Stimulated activated CD8-positive, alpha-beta memory T cell treated with anti-CD3 and anti-CD28 coated beads, Interleukin-2, amount 100 ng/mL, for 48 hours (primary cell): Measurements from ENCODE around the gene NGEF.
"Not testable (repeated sequence)": the region's sequence is repeated elsewhere in the genome, so short reads cannot be mapped to it uniquely, and the experiment has no call there.

Source experiments
- DNase-seq, 2 donors: peaks; one replicate each; pipeline ENCODE4 v3.0.0-alpha.2; 2020; ENCODE audit warnings: low read depth in 2 of 2

The NGEF gene

DNA sequence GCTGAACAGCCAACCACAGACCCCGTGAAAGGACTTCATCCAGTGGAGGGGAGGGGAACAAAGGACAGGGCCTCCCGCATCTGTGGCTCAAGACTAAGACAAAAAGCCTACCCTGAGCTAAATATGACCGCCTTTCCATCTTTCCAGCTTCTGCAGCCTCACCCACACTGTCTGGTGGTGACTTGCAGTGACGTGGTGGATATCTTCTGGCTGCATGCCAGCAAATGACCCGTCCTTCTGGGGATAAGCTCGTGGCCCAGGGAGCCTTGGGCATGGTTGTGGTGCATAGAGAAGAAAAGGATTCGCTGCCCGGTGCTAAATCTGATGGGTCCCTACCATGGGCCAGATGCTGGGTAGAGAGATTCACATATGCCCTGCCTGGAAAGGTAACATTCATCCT lies 8.7 kb upstream of the NGEF start:
- no peak for DNase-seq

DNA sequence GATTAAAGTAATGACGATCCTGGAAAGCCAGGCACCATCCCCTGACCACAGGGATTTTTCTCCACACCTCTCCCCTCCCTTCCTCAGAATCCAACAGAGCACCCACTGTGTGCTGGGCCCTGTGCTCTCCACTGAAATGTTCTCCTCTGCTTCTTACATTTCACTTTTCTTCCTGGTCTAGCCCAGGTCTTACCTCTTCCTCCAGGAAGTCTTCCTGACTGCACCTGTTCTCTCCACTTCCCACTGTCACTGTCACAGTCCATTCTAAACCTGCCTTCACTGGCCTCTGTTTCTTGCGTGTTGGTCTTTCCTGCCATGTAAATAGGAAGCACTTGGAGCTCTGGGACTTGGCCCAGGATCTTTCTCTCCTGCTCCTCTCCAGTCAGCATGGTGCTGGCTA lies 7.4 kb upstream of the NGEF start:
- DNase-seq = no peak

DNA sequence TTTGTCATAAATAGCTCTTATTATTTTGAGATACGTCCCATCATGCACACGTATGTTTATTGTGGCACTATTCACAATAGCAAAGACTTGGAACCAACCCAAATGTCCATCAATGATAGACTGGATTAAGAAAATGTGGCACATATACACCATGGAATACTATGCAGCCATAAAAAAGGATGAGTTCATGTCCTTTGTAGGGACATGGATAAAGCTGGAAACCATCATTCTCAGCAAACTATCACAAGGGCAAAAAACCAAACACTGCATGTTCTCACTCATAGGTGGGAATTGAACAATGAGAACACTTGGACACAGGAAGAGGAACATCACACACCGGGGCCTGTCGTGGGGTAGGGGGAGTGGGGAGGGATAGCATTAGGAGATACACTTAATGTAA lies 6.6 kb upstream of the NGEF start:
- not testable (repeated sequence) for DNase-seq

DNA sequence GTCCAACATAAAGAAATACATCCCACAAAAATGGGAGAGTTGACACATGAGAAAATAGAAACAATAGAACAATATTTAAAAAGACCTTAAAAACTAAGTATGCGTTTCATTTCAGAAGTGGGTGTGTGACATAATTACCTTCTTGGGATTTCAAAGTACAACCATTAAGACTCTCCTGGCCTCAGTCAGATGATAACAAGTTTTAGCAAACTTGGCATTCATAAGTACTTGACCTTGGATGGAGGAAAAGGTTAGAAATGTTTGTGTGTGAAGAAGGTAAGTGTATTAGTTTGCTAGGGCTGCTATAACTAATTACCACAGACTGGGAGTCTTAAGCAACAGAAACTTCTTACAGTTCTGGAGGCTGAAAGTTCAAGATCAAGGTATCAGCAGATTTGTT lies 4.9 kb upstream of the NGEF start:
- DNase-seq = no peak

DNA sequence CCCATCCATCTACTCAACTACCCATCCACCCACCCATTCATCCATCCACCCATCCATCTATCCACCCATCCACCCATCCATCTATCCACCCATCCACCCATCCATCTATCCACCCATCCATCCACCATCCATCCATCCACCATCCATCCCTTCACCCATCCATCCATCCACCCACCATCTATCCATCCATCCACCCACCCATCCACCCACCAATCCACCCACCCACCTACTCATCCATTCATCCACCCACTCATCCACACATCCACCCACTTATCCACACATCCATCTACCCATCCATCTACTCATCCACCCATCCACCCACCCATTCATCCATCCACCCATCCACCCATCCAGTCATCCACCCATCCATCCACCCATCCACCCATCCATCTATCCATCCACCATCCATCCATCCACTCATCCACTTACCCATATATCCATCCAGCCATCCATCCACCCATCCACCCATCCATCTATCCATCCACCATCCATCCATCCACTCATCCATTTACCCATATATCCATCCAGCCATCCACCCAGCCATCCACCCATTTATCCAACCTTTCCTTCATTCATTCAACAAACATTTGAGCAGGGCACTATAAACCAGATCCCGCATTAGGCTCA lies 2.1 kb upstream of the NGEF start:
- DNase-seq = no peak

GRCh38 chr2:233013650-233014049 lies 594 bp upstream of the NGEF start:
- no peak for DNase-seq

DNA sequence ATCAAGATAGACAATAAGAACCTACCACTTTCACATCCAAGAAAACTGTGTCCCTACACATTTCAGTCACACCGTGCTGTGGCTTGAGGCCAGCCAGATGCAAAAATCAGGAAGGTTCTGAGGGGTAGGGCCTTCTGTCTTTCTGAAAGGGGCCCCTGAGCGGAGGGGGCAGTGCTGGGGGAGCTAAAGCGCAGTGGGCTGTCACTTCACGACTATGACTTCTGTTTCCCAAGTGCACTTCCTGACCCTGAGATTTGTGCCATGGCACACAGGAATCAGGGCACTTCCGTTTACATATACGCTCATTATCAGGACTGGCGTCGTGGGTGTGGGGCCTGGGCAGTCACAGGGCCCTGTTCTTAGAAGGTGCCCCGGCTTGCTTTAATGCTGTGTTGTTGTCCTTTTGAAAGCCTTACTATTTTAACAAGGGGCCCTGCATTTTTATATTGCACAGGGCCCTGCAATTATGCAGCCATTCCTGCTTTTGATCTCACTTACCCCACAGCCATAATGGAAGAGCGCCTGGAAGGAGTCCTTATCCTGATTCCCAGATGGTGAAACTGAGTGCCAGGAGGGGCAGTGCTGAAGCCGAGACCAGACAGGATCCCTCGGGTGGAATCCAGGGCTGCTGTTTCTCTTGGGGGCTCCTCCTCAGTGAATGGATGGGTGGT lies 620 bp downstream of the NGEF start:
- no peak for DNase-seq

- no peak for DNase-seq
Observed at GRCh38 chr2:233011702-233012131, 1.3 kb downstream of the NGEF start.

- DNase-seq = no peak
Observed at GRCh38 chr2:233011268-233011650, 1.8 kb downstream of the NGEF start.

DNA sequence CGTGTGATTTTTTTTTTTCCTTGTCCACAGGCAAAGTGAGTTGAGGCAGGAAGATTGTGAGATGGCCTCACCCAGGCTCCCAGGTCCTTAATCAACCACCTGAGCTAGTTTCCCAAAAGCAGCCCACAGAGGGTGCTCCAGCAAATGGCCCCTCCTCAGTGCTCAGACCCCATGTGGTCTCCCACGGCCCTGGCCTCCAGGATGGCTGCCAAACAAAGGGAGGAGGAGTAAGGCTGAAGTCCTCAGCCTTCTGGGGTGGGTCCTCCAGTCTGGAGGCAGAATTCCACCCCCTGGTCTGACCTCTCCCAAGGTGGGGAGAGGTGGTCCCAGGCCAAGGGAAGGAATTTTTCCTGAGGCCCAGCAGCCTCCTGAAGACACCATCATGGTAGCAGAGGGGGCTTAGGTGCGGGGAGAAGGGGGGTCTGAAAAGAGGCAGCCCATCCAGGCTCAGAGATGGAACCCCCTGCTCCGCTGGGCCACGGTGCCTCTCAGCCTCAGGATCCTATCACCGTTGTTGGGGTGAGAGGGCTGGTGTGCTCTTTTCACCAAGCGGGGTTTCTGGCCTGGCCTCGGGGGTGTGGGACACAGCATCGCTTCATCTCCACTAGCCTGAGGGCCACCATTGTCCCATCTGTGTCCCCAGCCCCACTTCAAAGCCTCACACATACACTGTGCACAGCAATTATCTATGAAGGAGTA lies 2.3 kb downstream of the NGEF start:
- no peak for DNase-seq

GRCh38 chr2:233009661-233010060 lies 3.4 kb downstream of the NGEF start:
- no peak for DNase-seq

DNA sequence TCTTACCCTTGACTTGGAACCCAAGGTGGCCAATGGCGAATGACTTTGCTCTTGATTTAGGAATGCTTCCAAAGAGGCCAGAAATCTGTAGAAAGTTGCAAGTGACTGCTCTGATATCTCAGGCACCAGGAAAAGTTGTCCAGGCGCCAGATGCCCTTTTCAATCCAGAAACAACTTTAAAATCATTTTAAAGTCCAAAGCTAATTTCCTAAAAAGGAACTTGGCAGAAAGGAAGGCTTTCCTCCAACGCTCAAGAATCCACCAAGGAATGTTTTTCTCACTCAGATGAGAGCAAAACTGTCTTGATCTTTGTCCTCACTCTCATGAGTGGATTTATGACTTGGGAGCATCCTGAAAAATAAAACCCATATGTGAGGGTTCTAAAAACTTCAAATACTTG lies 5.3 kb downstream of the NGEF start:
- DNase-seq = no peak

DNA sequence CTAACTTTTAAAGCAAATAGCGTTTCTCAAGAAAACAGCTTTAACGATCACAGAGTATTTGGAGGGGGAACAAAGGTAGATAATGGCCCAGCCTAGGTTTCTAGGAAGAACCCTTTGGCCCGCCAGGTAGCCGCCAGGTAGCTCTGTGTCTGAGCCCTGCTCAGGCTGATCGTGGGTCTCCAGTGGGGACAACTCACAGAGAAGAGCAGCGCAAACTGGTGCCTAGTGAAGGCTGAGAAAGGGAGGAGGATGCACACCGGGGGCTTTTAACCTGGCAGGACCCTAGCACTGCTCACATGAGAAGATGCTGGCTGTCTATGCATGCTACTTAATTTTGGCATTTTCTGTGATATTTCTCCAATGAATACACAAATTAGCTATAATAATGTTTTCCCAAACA lies 5.8 kb downstream of the NGEF start:
- DNase-seq = no peak

GRCh38 chr2:233006648-233007047 lies 6.4 kb downstream of the NGEF start:
- no peak for DNase-seq

GRCh38 chr2:233005096-233005495 lies 8.0 kb downstream of the NGEF start:
- no peak for DNase-seq

- DNase-seq = no peak
Observed at GRCh38 chr2:233003658-233004555, 9.1 kb downstream of the NGEF start.

- no peak for DNase-seq
Observed at GRCh38 chr2:233002829-233003657, 10.0 kb downstream of the NGEF start.

DNA sequence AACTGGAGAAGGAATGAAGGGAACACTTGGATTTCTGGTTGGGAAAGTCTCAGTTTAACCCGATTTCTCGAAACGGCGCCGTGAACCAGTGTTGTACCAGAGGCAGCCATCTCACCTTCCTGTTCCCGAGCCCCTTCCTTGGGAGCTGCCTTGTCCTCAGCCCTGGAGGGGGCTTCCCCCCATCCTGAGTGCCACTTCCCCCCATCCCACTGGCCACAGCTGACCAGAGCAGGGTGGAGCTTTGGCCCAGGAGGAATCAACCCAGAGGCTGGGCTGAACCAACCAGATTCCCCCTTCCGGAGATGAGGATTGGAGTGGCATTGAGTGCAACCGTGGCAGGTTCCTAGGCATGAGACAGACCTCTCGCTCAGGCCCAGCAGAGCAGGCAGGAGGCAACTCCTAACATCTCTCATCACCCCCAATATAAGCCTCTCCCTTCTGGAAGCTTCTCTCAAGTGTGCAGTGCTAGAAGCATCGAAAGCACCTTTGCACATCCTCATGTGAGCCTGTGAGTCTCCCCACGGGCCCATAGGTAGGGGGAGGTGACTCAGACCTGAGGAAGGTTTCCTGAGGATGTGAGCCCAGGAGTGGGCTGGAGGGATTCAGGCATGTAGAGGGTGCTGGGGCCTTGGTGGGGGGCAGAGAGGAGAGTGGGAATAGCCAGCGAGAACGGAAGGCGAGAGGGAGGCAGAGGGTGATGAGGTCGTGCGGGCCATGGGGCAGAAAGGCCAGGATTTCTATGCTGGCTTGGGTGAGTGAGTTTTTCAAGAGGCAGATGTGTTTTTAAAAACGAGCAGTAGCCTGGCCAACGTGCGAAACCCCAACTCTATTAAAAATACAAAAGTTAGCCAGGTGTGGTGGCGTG lies 11.9 kb downstream of the NGEF start:
- no peak for DNase-seq

GRCh38 chr2:232999354-232999753 lies 13.7 kb downstream of the NGEF start:
- DNase-seq = no peak

DNA sequence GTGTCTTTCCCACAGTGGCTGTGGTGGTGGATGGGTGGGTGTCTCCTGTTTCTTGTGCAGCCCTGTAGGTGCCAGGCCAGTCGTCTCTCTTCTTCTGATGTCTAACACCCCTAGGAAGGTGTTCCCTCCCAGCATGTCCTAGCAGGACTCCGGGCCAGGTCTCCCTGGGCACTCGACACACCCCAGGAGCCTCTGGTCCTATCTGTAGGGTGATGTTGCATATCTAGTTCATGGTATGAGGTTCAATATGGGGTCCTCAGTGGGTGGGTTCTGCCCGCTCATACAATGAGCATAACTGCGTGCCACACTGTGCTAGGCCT lies 14.4 kb downstream of the NGEF start:
- DNase-seq = no peak
